Astrocyte (in vitro differentiated cells and primary cell): ENCODE data around the gene FAM110D. TPM values are rescaled to one million over a fixed set of nuclear protein-coding genes. Genes with fewer than 3 reads are reported as not detected.

Experiments
- DNase-seq: peaks from one replicate; pipeline ENCODE4 v3.0.0-alpha.2; 2010; ENCODE audit warnings: low read depth
- FAIRE-seq: peaks from 2 replicates; lab custom pipeline; 2011; peaks lifted over from hg19 to GRCh38; lab: Jason Lieb, UNC
- H2AFZ ChIP-seq: 2 replicates; pipeline ENCODE4 v1.6.0; 2012; ENCODE audit warnings: low read depth, low read length, inconsistent platforms
- H3K27ac ChIP-seq: 2 replicates; pipeline ENCODE4 v1.5.1; 2011; ENCODE audit warnings: low read depth, low read length, inconsistent platforms
- H3K27me3 ChIP-seq: 2 replicates; pipeline ENCODE4 v1.6.0; 2011; ENCODE audit warnings: low read length, inconsistent platforms; ENCODE audit not compliant: insufficient read depth
- H3K36me3 ChIP-seq: 2 replicates; pipeline ENCODE4 v1.5.1; 2011; ENCODE audit warnings: low read length, inconsistent platforms; ENCODE audit not compliant: insufficient read depth
- H3K4me1 ChIP-seq: 2 replicates; pipeline ENCODE4 v1.5.1; 2011; ENCODE audit warnings: low read length, inconsistent platforms; ENCODE audit not compliant: insufficient read depth
- H3K4me2 ChIP-seq: 2 replicates; pipeline ENCODE4 v1.6.0; 2012; ENCODE audit warnings: low read length, inconsistent platforms
- H3K4me3 ChIP-seq: 2 replicates; pipeline ENCODE4 v1.5.1; 2011; ENCODE audit warnings: low read depth, mild to moderate bottlenecking, low read length, inconsistent platforms; ENCODE audit not compliant: insufficient read depth
- H3K79me2 ChIP-seq: 2 replicates; pipeline ENCODE4 v1.6.0; 2012; ENCODE audit warnings: mild to moderate bottlenecking, low read length, inconsistent platforms; ENCODE audit not compliant: insufficient read depth
- H3K9ac ChIP-seq: 2 replicates; pipeline ENCODE4 v1.6.0; 2012; ENCODE audit warnings: mild to moderate bottlenecking, low read length, inconsistent platforms
- H3K9me3 ChIP-seq: 2 replicates; pipeline ENCODE4 v1.5.1; 2012; ENCODE audit warnings: low read depth, mild to moderate bottlenecking, low read length, inconsistent platforms; ENCODE audit not compliant: insufficient read depth
- H4K20me1 ChIP-seq: 2 replicates; pipeline ENCODE4 v1.6.0; 2012; ENCODE audit warnings: low read length, inconsistent platforms; ENCODE audit not compliant: insufficient read depth
- H3K27ac Mint-ChIP-seq: one replicate; pipeline ENCODE4 v1.8.0; 2021; ENCODE audit warnings: mild to moderate bottlenecking, mixed read lengths; ENCODE audit not compliant: unreplicated experiment
- H3K27me3 Mint-ChIP-seq: one replicate; pipeline ENCODE4 v1.8.0; 2021; ENCODE audit warnings: low read depth, mixed read lengths; ENCODE audit not compliant: unreplicated experiment
- H3K36me3 Mint-ChIP-seq: one replicate; pipeline ENCODE4 v1.8.0; 2021; ENCODE audit warnings: low read depth, mixed read lengths; ENCODE audit not compliant: unreplicated experiment
- H3K4me1 Mint-ChIP-seq: one replicate; pipeline ENCODE4 v1.8.0; 2021; ENCODE audit warnings: low read depth, mixed read lengths; ENCODE audit not compliant: unreplicated experiment
- H3K4me3 Mint-ChIP-seq: one replicate; pipeline ENCODE4 v1.8.0; 2021; ENCODE audit warnings: mild to moderate bottlenecking, moderate library complexity, mixed read lengths; ENCODE audit not compliant: unreplicated experiment
- H3K9me3 Mint-ChIP-seq: one replicate; pipeline ENCODE4 v1.8.0; 2021; ENCODE audit warnings: mild to moderate bottlenecking, mixed read lengths; ENCODE audit not compliant: unreplicated experiment
- EZH2 ChIP-seq: IDR thresholded peaks from 2 replicates; pipeline ENCODE4 v1.6.1; 2012; ENCODE audit warnings: mild to moderate bottlenecking, low read length, inconsistent platforms; ENCODE audit not compliant: insufficient read depth
- total RNA-seq: library from RNA; stranded (reverse); gene quantifications from 2 replicates; pipeline ENCODE4 v1.2.1, GENCODE V29; 2021
- TF ChIP-seq, protein P1 (sequence below): IDR thresholded peaks from 2 replicates; pipeline ENCODE4 v1.5.1; 2011; ENCODE audit warnings: low read depth, mild to moderate bottlenecking, inconsistent platforms, low read length, moderate library complexity; ENCODE audit not compliant: insufficient read depth

Gene FAM110D
- total RNA-seq, 1 donor from 2014 or later, result 0.70 TPM

GRCh38 chr1:26171084-26172072 lies 12.5 kb downstream of the FAM110D start, which contains the start of gene ZNF593OS:
TSS of gene ZNF593OS (minus strand) at chr1:26171832. CDS start at chr1:26171661, 171 bp downstream.
- H4K20me1 ChIP-seq, result no peaks in the 10 kb centered on the region
- H3K4me2 ChIP-seq, result peak within 1 kb of the TSS; percentile 88
- Mint-ChIP-seq H3K9me3 (no peaks in the 10 kb centered on the region), H3K36me3 (no peaks in the 10 kb centered on the region), H3K4me3 (peak within 1 kb of the TSS; percentile 89), H3K27me3 (no peaks in the 10 kb centered on the region), H3K4me1 (no peaks in the 10 kb centered on the region), H3K27ac (no peak within 1 kb of the TSS)
- no peaks in the 10 kb centered on the region for H3K36me3 ChIP-seq
- no peaks in the 10 kb centered on the region for H3K27me3 ChIP-seq
- peaks cover 20% of the 10 kb centered on the region for H3K79me2 ChIP-seq
- no peak for FAIRE-seq
- peaks cover 13% of the 10 kb centered on the region for H3K4me1 ChIP-seq
- peak within 1 kb of the TSS; percentile 68 for H3K4me3 ChIP-seq
- no peak within 1 kb of the TSS for H3K27ac ChIP-seq
- no peak for DNase-seq
- no peak within 1 kb of the TSS for H2AFZ ChIP-seq
- no peak for TF ChIP-seq EZH2
- TF ChIP-seq, protein P1, sequence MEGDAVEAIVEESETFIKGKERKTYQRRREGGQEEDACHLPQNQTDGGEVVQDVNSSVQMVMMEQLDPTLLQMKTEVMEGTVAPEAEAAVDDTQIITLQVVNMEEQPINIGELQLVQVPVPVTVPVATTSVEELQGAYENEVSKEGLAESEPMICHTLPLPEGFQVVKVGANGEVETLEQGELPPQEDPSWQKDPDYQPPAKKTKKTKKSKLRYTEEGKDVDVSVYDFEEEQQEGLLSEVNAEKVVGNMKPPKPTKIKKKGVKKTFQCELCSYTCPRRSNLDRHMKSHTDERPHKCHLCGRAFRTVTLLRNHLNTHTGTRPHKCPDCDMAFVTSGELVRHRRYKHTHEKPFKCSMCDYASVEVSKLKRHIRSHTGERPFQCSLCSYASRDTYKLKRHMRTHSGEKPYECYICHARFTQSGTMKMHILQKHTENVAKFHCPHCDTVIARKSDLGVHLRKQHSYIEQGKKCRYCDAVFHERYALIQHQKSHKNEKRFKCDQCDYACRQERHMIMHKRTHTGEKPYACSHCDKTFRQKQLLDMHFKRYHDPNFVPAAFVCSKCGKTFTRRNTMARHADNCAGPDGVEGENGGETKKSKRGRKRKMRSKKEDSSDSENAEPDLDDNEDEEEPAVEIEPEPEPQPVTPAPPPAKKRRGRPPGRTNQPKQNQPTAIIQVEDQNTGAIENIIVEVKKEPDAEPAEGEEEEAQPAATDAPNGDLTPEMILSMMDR, result no peak
- peak within 1 kb of the TSS; percentile 94 for H3K9ac ChIP-seq
- no peaks in the 10 kb centered on the region for H3K9me3 ChIP-seq

DNA sequence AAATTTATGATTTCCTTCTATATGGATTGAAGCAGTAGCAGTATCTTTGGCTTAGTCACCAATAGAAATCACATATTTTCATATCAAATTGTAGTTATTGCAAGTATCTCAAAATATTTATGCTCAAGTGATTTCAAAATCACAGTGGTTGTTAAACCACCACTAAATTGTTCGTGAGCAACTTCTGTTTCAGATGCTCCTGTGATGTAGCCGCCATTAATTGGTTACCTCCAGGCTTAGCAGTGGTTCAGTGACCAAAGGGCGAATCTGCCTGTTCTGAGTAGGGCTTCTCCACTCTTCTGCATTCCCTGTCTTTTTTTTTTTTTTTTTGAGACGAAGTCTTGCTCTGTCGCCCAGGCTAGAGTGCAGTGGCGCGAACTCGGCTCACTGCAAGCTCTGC lies 16.5 kb downstream of the FAM110D start:
- Histone ChIP-seq H3K9me3 (no peaks in the 10 kb centered on the region), H2AFZ (no peak overlapping the region), H3K4me2 (no peak overlapping the region), H3K9ac (no peak overlapping the region), H3K4me1 (peaks cover 6% of the 10 kb centered on the region), H3K36me3 (no peaks in the 10 kb centered on the region), H4K20me1 (no peaks in the 10 kb centered on the region), H3K27ac (no peak overlapping the region), H3K79me2 (peaks cover 14% of the 10 kb centered on the region), H3K4me3 (no peak overlapping the region), H3K27me3 (no peaks in the 10 kb centered on the region)
- Mint-ChIP-seq H3K4me3 (no peak overlapping the region), H3K27ac (no peak overlapping the region), H3K27me3 (no peaks in the 10 kb centered on the region), H3K9me3 (no peaks in the 10 kb centered on the region), H3K36me3 (no peaks in the 10 kb centered on the region), H3K4me1 (peaks cover 6% of the 10 kb centered on the region)
- TF ChIP-seq, protein P1, result no peak
- no peak for TF ChIP-seq EZH2
- DNase-seq (no peak), FAIRE-seq (no peak)
